ENCODE measurements around the gene OARD1.

The OARD1 gene

GRCh38 chr6:41100871-41101287, 28.7 kb upstream of the OARD1 start:
- TF ChIP-seq CTCF (IDR thresholded peaks at IDR 0.05; ENCODE audit: insufficient read depth, low read length, poor library complexity, severe bottlenecking), result no peak
- Histone ChIP-seq H3K27me3 (replicated peaks; ENCODE audit: control insufficient read depth, insufficient read depth, low read length) (no peaks in the 10 kb centered on the region), H3K4me3 (replicated peaks; ENCODE audit: low read depth, low read length) (no peak overlapping the region), H3K36me3 (ENCODE audit: control insufficient read depth, insufficient read depth, low read length) (peaks cover 6% of the 10 kb centered on the region)
- no peak for DNase-seq (ENCODE audit: extremely low read depth, insufficient read length)

GRCh38 chr6:41098366-41098765, 26.2 kb upstream of the OARD1 start:
- H3K4me3 ChIP-seq (replicated peaks; ENCODE audit: low read depth, low read length), result no peak overlapping the region
- no peak for DNase-seq (ENCODE audit: extremely low read depth, insufficient read length)
- TF ChIP-seq CTCF (IDR thresholded peaks at IDR 0.05; ENCODE audit: insufficient read depth, low read length, poor library complexity, severe bottlenecking), result no peak
- H3K36me3 ChIP-seq (ENCODE audit: control insufficient read depth, insufficient read depth, low read length), result peaks cover 13% of the 10 kb centered on the region
- H3K27me3 ChIP-seq (replicated peaks; ENCODE audit: control insufficient read depth, insufficient read depth, low read length), result no peaks in the 10 kb centered on the region

- DNase-seq (ENCODE audit: extremely low read depth, insufficient read length), result no peak
- TF ChIP-seq CTCF (IDR thresholded peaks at IDR 0.05; ENCODE audit: insufficient read depth, low read length, poor library complexity, severe bottlenecking), result no peak
- Histone ChIP-seq H3K36me3 (ENCODE audit: control insufficient read depth, insufficient read depth, low read length) (peaks cover 14% of the 10 kb centered on the region), H3K27me3 (replicated peaks; ENCODE audit: control insufficient read depth, insufficient read depth, low read length) (no peaks in the 10 kb centered on the region), H3K4me3 (replicated peaks; ENCODE audit: low read depth, low read length) (no peak overlapping the region)
Observed at GRCh38 chr6:41097467-41098090, 25.4 kb upstream of the OARD1 start.

- TF ChIP-seq CTCF (IDR thresholded peaks at IDR 0.05; ENCODE audit: insufficient read depth, low read length, poor library complexity, severe bottlenecking), result no peak
- peaks cover 21% of the 10 kb centered on the region for H3K36me3 ChIP-seq (ENCODE audit: control insufficient read depth, insufficient read depth, low read length)
Observed at GRCh38 chr6:41093729-41094128, 21.6 kb upstream of the OARD1 start.

GRCh38 chr6:41092421-41093140, 20.4 kb upstream of the OARD1 start:
- Histone ChIP-seq H3K27me3 (replicated peaks; ENCODE audit: control insufficient read depth, insufficient read depth, low read length) (no peaks in the 10 kb centered on the region), H3K36me3 (ENCODE audit: control insufficient read depth, insufficient read depth, low read length) (peaks cover 19% of the 10 kb centered on the region), H3K4me3 (replicated peaks; ENCODE audit: low read depth, low read length) (no peak overlapping the region)
- peak; percentile 46 for TF ChIP-seq CTCF (IDR thresholded peaks at IDR 0.05; ENCODE audit: insufficient read depth, low read length, poor library complexity, severe bottlenecking)
- DNase-seq (ENCODE audit: extremely low read depth, insufficient read length), result no peak

More at GRCh38 chr6:41093729-41094128, 21.6 kb upstream of the OARD1 start:
- DNase-seq (ENCODE audit: extremely low read depth, insufficient read length), result no peak
- no peaks in the 10 kb centered on the region for H3K27me3 ChIP-seq (replicated peaks; ENCODE audit: control insufficient read depth, insufficient read depth, low read length)
- no peak overlapping the region for H3K4me3 ChIP-seq (replicated peaks; ENCODE audit: low read depth, low read length)
